GM18505 (cell line): ENCODE results near the gene TIMM10B.
A peak's percentile ranks its signal among the peaks of the same experiment; 100 is the strongest.

Source experiments
- ATAC-seq: cut with Tn5 transposase; IDR thresholded peaks from one replicate; pipeline ENCODE4 v1.9.1; 2021; ENCODE audit not compliant: unreplicated experiment
- POLR2A ChIP-seq: IDR thresholded peaks from 4 replicates; pipeline ENCODE4 v1.6.1; 2011; ENCODE audit warnings: borderline replicate concordance; ENCODE audit not compliant: insufficient read depth, insufficient read length; ENCODE audit errors: extremely low read depth

TIMM10B gene

GRCh38 chr11:6481012-6481923, at the start of gene TIMM10B, which contains the start of gene ARFIP2:
TIMM10B (plus strand) TSS chr11:6481501; CDS start chr11:6481517, 16 bp downstream.
ARFIP2 (minus strand) TSS chr11:6481331; CDS start chr11:6480421, 910 bp downstream.
- peak; percentile 96 for TF ChIP-seq POLR2A
- ATAC-seq: peak; percentile 99

GRCh38 chr11:6431861-6432260, 49.4 kb upstream of the TIMM10B start:
- ATAC-seq: no peak
- no peak for TF ChIP-seq POLR2A

GRCh38 chr11:6433998-6434660, 47.2 kb upstream of the TIMM10B start:
- no peak for ATAC-seq
- no peak for TF ChIP-seq POLR2A

- no peak for ATAC-seq
- no peak for TF ChIP-seq POLR2A
These were observed 43.9 kb upstream of the TIMM10B start for GRCh38 chr11:6437423-6437822.

GRCh38 chr11:6437993-6438392, 43.3 kb upstream of the TIMM10B start:
- TF ChIP-seq POLR2A: no peak
- ATAC-seq: no peak

- TF ChIP-seq POLR2A: no peak
These were observed 42.2 kb upstream of the TIMM10B start for GRCh38 chr11:6438979-6439571.

GRCh38 chr11:6440906-6441358, 40.4 kb upstream of the TIMM10B start, which contains the start of gene HPX:
HPX (minus strand) TSS chr11:6440987; CDS start chr11:6440963, 24 bp downstream.
- ATAC-seq: no peak

More at GRCh38 chr11:6438979-6439571, 42.2 kb upstream of the TIMM10B start:
- ATAC-seq: no peak

GRCh38 chr11:6442441-6442840, 38.9 kb upstream of the TIMM10B start:
- no peak for TF ChIP-seq POLR2A
- no peak for ATAC-seq

More at GRCh38 chr11:6440906-6441358, 40.4 kb upstream of the TIMM10B start, which contains the start of gene HPX:
- no peak for TF ChIP-seq POLR2A

- no peak for ATAC-seq
- no peak for TF ChIP-seq POLR2A
These were observed 37.9 kb upstream of the TIMM10B start for GRCh38 chr11:6443269-6444003.

GRCh38 chr11:6448574-6448973, 32.7 kb upstream of the TIMM10B start:
- ATAC-seq: no peak
- TF ChIP-seq POLR2A: no peak

GRCh38 chr11:6452219-6452618, 29.1 kb upstream of the TIMM10B start:
- ATAC-seq: no peak
- TF ChIP-seq POLR2A: no peak

GRCh38 chr11:6453152-6453551, 28.1 kb upstream of the TIMM10B start:
- no peak for TF ChIP-seq POLR2A

More at GRCh38 chr11:6453152-6453551, 28.1 kb upstream of the TIMM10B start:
- ATAC-seq: no peak
